GM10847 (cell line): Measurements from ENCODE around the gene PAN3.

Experiments used
- POLR2A ChIP-seq: IDR thresholded peaks from 2 replicates; pipeline ENCODE4 v1.6.1; 2011; ENCODE audit not compliant: insufficient read length; ENCODE audit errors: extremely low read depth

The PAN3 gene

GRCh38 chr13:28306325-28306724 is 168.0 kb downstream of the PAN3 start:
- TF ChIP-seq POLR2A, result no peak

GRCh38 chr13:28313579-28313978 is 175.2 kb downstream of the PAN3 start:
- no peak for TF ChIP-seq POLR2A

- TF ChIP-seq POLR2A, result no peak
Observed at GRCh38 chr13:28314879-28315278, 176.5 kb downstream of the PAN3 start.

- TF ChIP-seq POLR2A, result no peak
Observed at GRCh38 chr13:28316129-28316528, 177.8 kb downstream of the PAN3 start.

GRCh38 chr13:28316836-28317235 is 178.5 kb downstream of the PAN3 start:
- no peak for TF ChIP-seq POLR2A

GRCh38 chr13:28318496-28318895 is 180.2 kb downstream of the PAN3 start:
- TF ChIP-seq POLR2A, result no peak

- no peak for TF ChIP-seq POLR2A
Observed at GRCh38 chr13:28319528-28319927, 181.2 kb downstream of the PAN3 start.

GRCh38 chr13:28320209-28320608 is 181.9 kb downstream of the PAN3 start:
- no peak for TF ChIP-seq POLR2A

- no peak for TF ChIP-seq POLR2A
Observed at GRCh38 chr13:28320884-28321574, 182.7 kb downstream of the PAN3 start.

- no peak for TF ChIP-seq POLR2A
Observed at GRCh38 chr13:28321756-28322155, 183.4 kb downstream of the PAN3 start.

- TF ChIP-seq POLR2A, result no peak
Observed at GRCh38 chr13:28322256-28322905, 184.0 kb downstream of the PAN3 start.

- TF ChIP-seq POLR2A, result no peak
Observed at GRCh38 chr13:28324181-28324789, 185.9 kb downstream of the PAN3 start.

- TF ChIP-seq POLR2A, result no peak
Observed at GRCh38 chr13:28325022-28325421, 186.7 kb downstream of the PAN3 start.

- no peak for TF ChIP-seq POLR2A
Observed at GRCh38 chr13:28326056-28326455, 187.7 kb downstream of the PAN3 start.

- no peak for TF ChIP-seq POLR2A
Observed at GRCh38 chr13:28327373-28328270, 189.3 kb downstream of the PAN3 start.

- TF ChIP-seq POLR2A, result no peak
Observed at GRCh38 chr13:28328271-28328607, 189.9 kb downstream of the PAN3 start.
